ENCODE data around the gene TBC1D5.

The TBC1D5 gene

GRCh38 chr3:17231537-17232261 is 510.7 kb downstream of the TBC1D5 start:
- no peak for DNase-seq (ENCODE audit: low spot score)

GRCh38 chr3:17227472-17227871 is 515.0 kb downstream of the TBC1D5 start:
- DNase-seq (ENCODE audit: low spot score): no peak

GRCh38 chr3:17221529-17221928 is 520.9 kb downstream of the TBC1D5 start:
- no peak for DNase-seq (ENCODE audit: low spot score)

- DNase-seq (ENCODE audit: low spot score): no peak
These were observed 522.8 kb downstream of the TBC1D5 start for GRCh38 chr3:17219593-17219992.

GRCh38 chr3:17218587-17218986 is 523.8 kb downstream of the TBC1D5 start:
- no peak for DNase-seq (ENCODE audit: low spot score)

- DNase-seq (ENCODE audit: low spot score): no peak
These were observed 524.8 kb downstream of the TBC1D5 start for GRCh38 chr3:17217588-17217987.

- no peak for DNase-seq (ENCODE audit: low spot score)
These were observed 529.3 kb downstream of the TBC1D5 start for GRCh38 chr3:17213102-17213501.

- no peak for DNase-seq (ENCODE audit: low spot score)
These were observed 534.5 kb downstream of the TBC1D5 start for GRCh38 chr3:17207979-17208378.

GRCh38 chr3:17207019-17207418 is 535.4 kb downstream of the TBC1D5 start:
- DNase-seq (ENCODE audit: low spot score): no peak

- no peak for DNase-seq (ENCODE audit: low spot score)
These were observed 538.3 kb downstream of the TBC1D5 start for GRCh38 chr3:17204049-17204650.

- DNase-seq (ENCODE audit: low spot score): no peak
These were observed 540.9 kb downstream of the TBC1D5 start for GRCh38 chr3:17201538-17201937.

- DNase-seq (ENCODE audit: low spot score): no peak
These were observed 546.4 kb downstream of the TBC1D5 start for GRCh38 chr3:17195856-17196604.

GRCh38 chr3:17195192-17195611 is 547.2 kb downstream of the TBC1D5 start:
- no peak for DNase-seq (ENCODE audit: low spot score)

- DNase-seq (ENCODE audit: low spot score): no peak
These were observed 548.3 kb downstream of the TBC1D5 start for GRCh38 chr3:17194116-17194515.

- DNase-seq (ENCODE audit: low spot score): no peak
These were observed 549.4 kb downstream of the TBC1D5 start for GRCh38 chr3:17192995-17193394.

- no peak for DNase-seq (ENCODE audit: low spot score)
These were observed 551.9 kb downstream of the TBC1D5 start for GRCh38 chr3:17190353-17191078.

GRCh38 chr3:17188378-17188777 is 554.1 kb downstream of the TBC1D5 start:
- no peak for DNase-seq (ENCODE audit: low spot score)

GRCh38 chr3:17187589-17188184 is 554.7 kb downstream of the TBC1D5 start:
- no peak for DNase-seq (ENCODE audit: low spot score)

GRCh38 chr3:17183951-17184550 is 558.4 kb downstream of the TBC1D5 start:
- no peak for DNase-seq (ENCODE audit: low spot score)

GRCh38 chr3:17182166-17182565 is 560.3 kb downstream of the TBC1D5 start:
- no peak for DNase-seq (ENCODE audit: low spot score)

- no peak for DNase-seq (ENCODE audit: low spot score)
These were observed 561.0 kb downstream of the TBC1D5 start for GRCh38 chr3:17181413-17181907.

All from hematopoietic multipotent progenitor cell treated with erythropoietin and hydrocortisone succinate and interleukin-3 and kit ligand, for 17 days (in vitro differentiated cells).